GM19035 (cell line): ENCODE data around the gene DAO.

Experiments used
- ATAC-seq: cut with Tn5 transposase; IDR thresholded peaks from one replicate; pipeline ENCODE4 v1.9.1; 2021; ENCODE audit not compliant: unreplicated experiment

DAO gene

GRCh38 chr12:108875280-108875679 lies 4.6 kb upstream of the DAO start:
- no peak for ATAC-seq

- no peak for ATAC-seq
Measured at GRCh38 chr12:108875682-108876361, 4.1 kb upstream of the DAO start.

GRCh38 chr12:108876550-108876949 lies 3.3 kb upstream of the DAO start:
- ATAC-seq: no peak

GRCh38 chr12:108881953-108882352 lies 2.1 kb downstream of the DAO start:
- no peak for ATAC-seq

GRCh38 chr12:108884116-108885012 lies 4.5 kb downstream of the DAO start:
- ATAC-seq: no peak

- ATAC-seq: no peak
Measured at GRCh38 chr12:108886873-108887629, 7.2 kb downstream of the DAO start.

- ATAC-seq: no peak
Measured at GRCh38 chr12:108888031-108888430, 8.1 kb downstream of the DAO start.

- no peak for ATAC-seq
Measured at GRCh38 chr12:108890208-108890607, 10.3 kb downstream of the DAO start.

- no peak for ATAC-seq
Measured at GRCh38 chr12:108895220-108895802, 15.4 kb downstream of the DAO start.

GRCh38 chr12:108896336-108896735 lies 16.4 kb downstream of the DAO start:
- no peak for ATAC-seq

- no peak for ATAC-seq
Measured at GRCh38 chr12:108896817-108897216, 16.9 kb downstream of the DAO start.

GRCh38 chr12:108899145-108899544 lies 19.3 kb downstream of the DAO start:
- no peak for ATAC-seq

- no peak for ATAC-seq
Measured at GRCh38 chr12:108905725-108906124, 25.8 kb downstream of the DAO start.

GRCh38 chr12:108906971-108907370 lies 27.1 kb downstream of the DAO start:
- ATAC-seq: no peak

GRCh38 chr12:108907839-108908351 lies 28.0 kb downstream of the DAO start:
- ATAC-seq: no peak

- no peak for ATAC-seq
Measured at GRCh38 chr12:108910336-108910735, 30.4 kb downstream of the DAO start.

- no peak for ATAC-seq
Measured at GRCh38 chr12:108911915-108912314, 32.0 kb downstream of the DAO start.

GRCh38 chr12:108912361-108912760 lies 32.5 kb downstream of the DAO start:
- no peak for ATAC-seq

GRCh38 chr12:108914121-108914531 lies 34.2 kb downstream of the DAO start:
- ATAC-seq: no peak

- no peak for ATAC-seq
Measured at GRCh38 chr12:108915632-108916133, 35.8 kb downstream of the DAO start.

- no peak for ATAC-seq
Measured at GRCh38 chr12:108916336-108916735, 36.4 kb downstream of the DAO start.
